MM.1S (cell line): ENCODE data around the gene CTNNA3.

Experiments used
- DNase-seq: peaks from one replicate; pipeline ENCODE4 v3.0.0-alpha.2; 2015
- H2AFZ ChIP-seq: fragments of 300-600 bp; sonication (generic); 2 replicates; pipeline ENCODE4 v1.6.0; 2016; ENCODE audit warnings: antibody characterized with exemption, low read length
- H3F3A ChIP-seq: fragments of 300-600 bp; sonication (generic); 2 replicates; pipeline ENCODE4 v1.6.1; 2016; ENCODE audit warnings: mild to moderate bottlenecking, antibody characterized with exemption, low read length, moderate library complexity, mixed read lengths; ENCODE audit not compliant: insufficient read depth
- H3K27ac ChIP-seq: fragments of 300-600 bp; sonication (generic); 2 replicates; pipeline ENCODE4 v1.5.1; 2016; ENCODE audit warnings: mild to moderate bottlenecking, low read length
- H3K27me3 ChIP-seq: fragments of 300-600 bp; sonication (generic); replicated peaks from 2 replicates; pipeline ENCODE4 v1.6.0; 2016; ENCODE audit warnings: low read length; ENCODE audit not compliant: insufficient read depth
- H3K36me3 ChIP-seq: fragments of 300-600 bp; sonication (generic); replicated peaks from 2 replicates; pipeline ENCODE4 v1.6.1; 2016; ENCODE audit warnings: mild to moderate bottlenecking, low read length, mixed read lengths; ENCODE audit not compliant: insufficient read depth
- H3K4me1 ChIP-seq: fragments of 300-600 bp; sonication (generic); 2 replicates; pipeline ENCODE4 v1.6.1; 2016; ENCODE audit warnings: low read length, mixed read lengths
- H3K4me2 ChIP-seq: fragments of 300-600 bp; sonication (generic); 2 replicates; pipeline ENCODE4 v1.6.0; 2016; ENCODE audit warnings: low read depth, low read length
- H3K4me3 ChIP-seq: fragments of 300-600 bp; sonication (generic); 2 replicates; pipeline ENCODE4 v1.5.1; 2016; ENCODE audit warnings: low read length, mixed read lengths
- H3K79me2 ChIP-seq: fragments of 300-600 bp; sonication (generic); 2 replicates; pipeline ENCODE4 v1.6.1; 2016; ENCODE audit warnings: mixed run types, low read length, mixed read lengths
- H3K9ac ChIP-seq: fragments of 300-600 bp; sonication (generic); 2 replicates; pipeline ENCODE4 v1.6.1; 2016; ENCODE audit warnings: low read length, mixed read lengths
- H3K9me2 ChIP-seq: fragments of 300-600 bp; sonication (generic); replicated peaks from 2 replicates; pipeline ENCODE4 v1.6.1; 2016; ENCODE audit warnings: mild to moderate bottlenecking, low read length, mixed read lengths; ENCODE audit not compliant: insufficient read depth
- H3K9me3 ChIP-seq: fragments of 300-600 bp; sonication (generic); replicated peaks from 2 replicates; pipeline ENCODE4 v1.6.1; 2016; ENCODE audit warnings: mild to moderate bottlenecking, low read length, mixed read lengths; ENCODE audit not compliant: insufficient read depth
- H4K20me1 ChIP-seq: fragments of 300-600 bp; sonication (generic); 2 replicates; pipeline ENCODE4 v1.6.1; 2016; ENCODE audit warnings: mild to moderate bottlenecking, low read length, moderate library complexity, mixed read lengths; ENCODE audit not compliant: insufficient read depth
- CTCF ChIP-seq: fragments of 300-600 bp; sonication (generic); IDR thresholded peaks from 2 replicates; pipeline ENCODE4 v1.5.1; 2016; ENCODE audit warnings: antibody characterized with exemption, low read length, mixed read lengths
- EZH2 ChIP-seq: fragments of 300-600 bp; sonication (generic); optimal IDR thresholded peaks from 2 replicates; pipeline ENCODE3; 2017; ENCODE audit warnings: low read depth, mild to moderate bottlenecking, antibody characterized with exemption, low read length, mixed read lengths
- EZH2phosphoT487 ChIP-seq: fragments of 300-600 bp; sonication (generic); IDR thresholded peaks from 2 replicates; pipeline ENCODE4 v1.6.1; 2018; ENCODE audit warnings: antibody characterized with exemption, low read length

The CTNNA3 gene

DNA sequence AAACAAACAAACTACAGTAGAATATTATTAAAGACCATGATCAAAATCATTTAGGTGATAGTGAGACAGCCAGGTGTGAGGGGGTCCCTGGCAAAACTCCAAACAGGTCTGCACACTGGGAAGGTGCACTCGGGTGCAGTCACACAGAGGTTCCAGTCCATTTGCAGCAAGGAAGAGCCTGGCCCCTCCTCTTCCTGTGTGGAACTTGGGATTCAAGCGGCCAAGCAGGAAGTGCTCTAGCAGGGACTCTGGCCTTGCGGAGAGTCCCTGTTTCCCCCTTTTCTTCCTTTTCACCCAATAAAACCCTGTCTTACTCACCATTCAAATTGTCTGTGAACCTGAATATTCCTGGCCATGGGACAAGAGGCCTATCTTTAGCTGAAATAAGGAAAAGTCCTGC, 588.3 kb downstream of the CTNNA3 start:
- TF ChIP-seq EZH2phosphoT487 (no peak), EZH2 (no peak), CTCF (no peak)
- Histone ChIP-seq H3K9me3 (no peaks in the 10 kb centered on the region), H2AFZ (no peak overlapping the region)

DNA sequence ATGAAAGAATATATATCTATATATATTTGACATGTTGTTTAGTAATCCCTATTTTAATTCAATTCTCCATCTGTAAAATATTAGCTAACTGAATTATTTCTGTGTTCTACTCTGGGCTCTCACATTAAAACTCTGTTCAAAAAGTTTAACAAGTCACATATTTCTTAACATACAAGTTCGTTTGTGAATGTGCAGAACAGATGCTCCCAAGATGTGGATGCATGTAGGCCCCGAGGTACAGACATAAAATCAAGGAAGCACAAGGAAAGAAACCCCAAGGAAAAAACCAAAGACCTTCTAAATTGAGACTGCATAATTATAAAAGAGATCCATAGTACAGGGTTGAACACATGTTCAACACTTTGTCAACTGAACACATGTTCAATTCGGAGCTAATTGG, 595.0 kb downstream of the CTNNA3 start:
- no peaks in the 10 kb centered on the region for H4K20me1 ChIP-seq
- no peaks in the 10 kb centered on the region for H3K27me3 ChIP-seq
- H3K36me3 ChIP-seq, result no peaks in the 10 kb centered on the region
- H2AFZ ChIP-seq, result no peak overlapping the region
- no peaks in the 10 kb centered on the region for H3K79me2 ChIP-seq
- no peaks in the 10 kb centered on the region for H3K9me3 ChIP-seq
- no peak for DNase-seq
- no peak overlapping the region for H3K27ac ChIP-seq
- H3K4me2 ChIP-seq, result no peak overlapping the region
- H3K9me2 ChIP-seq, result no peaks in the 10 kb centered on the region
- no peaks in the 10 kb centered on the region for H3F3A ChIP-seq
- no peak overlapping the region for H3K9ac ChIP-seq
- no peaks in the 10 kb centered on the region for H3K4me1 ChIP-seq
- no peak overlapping the region for H3K4me3 ChIP-seq
- no peak for TF ChIP-seq EZH2
- TF ChIP-seq CTCF, result no peak
- TF ChIP-seq EZH2phosphoT487, result no peak

More for the DNA sequence above, 588.3 kb downstream of the CTNNA3 start:
- H3K4me1 ChIP-seq, result no peaks in the 10 kb centered on the region
- no peaks in the 10 kb centered on the region for H3K27me3 ChIP-seq
- no peak overlapping the region for H3K4me2 ChIP-seq
- no peak overlapping the region for H3K4me3 ChIP-seq
- H3K9ac ChIP-seq, result no peak overlapping the region
- no peaks in the 10 kb centered on the region for H3K36me3 ChIP-seq
- H3K27ac ChIP-seq, result no peak overlapping the region
- DNase-seq, result no peak
- H3K9me2 ChIP-seq, result no peaks in the 10 kb centered on the region
- no peaks in the 10 kb centered on the region for H3K79me2 ChIP-seq
- H3F3A ChIP-seq, result no peaks in the 10 kb centered on the region
- no peaks in the 10 kb centered on the region for H4K20me1 ChIP-seq

DNA sequence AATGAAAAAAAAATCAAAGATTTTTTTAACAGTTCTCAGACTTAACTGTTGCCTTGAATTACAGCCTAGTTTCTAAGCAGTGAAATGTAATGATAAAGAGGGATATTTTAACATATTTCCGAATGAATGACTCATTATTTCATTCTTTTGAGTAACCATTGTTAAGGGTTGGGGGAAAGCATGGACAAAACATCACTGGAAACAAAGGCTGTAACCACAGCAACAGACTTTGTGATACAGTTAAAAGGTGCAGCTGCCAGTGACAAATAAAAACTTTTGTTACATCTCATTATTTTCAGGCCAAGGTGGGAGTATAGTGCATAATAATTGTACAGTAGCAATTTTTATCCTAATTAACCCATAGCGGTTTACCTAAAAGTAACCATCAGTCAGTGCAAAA, 597.5 kb downstream of the CTNNA3 start:
- no peaks in the 10 kb centered on the region for H3K4me1 ChIP-seq
- no peak for TF ChIP-seq CTCF
- no peak for TF ChIP-seq EZH2
- TF ChIP-seq EZH2phosphoT487, result no peak
- H4K20me1 ChIP-seq, result no peaks in the 10 kb centered on the region
- no peak overlapping the region for H2AFZ ChIP-seq
- no peaks in the 10 kb centered on the region for H3K36me3 ChIP-seq
- H3K9ac ChIP-seq, result no peak overlapping the region
- DNase-seq, result no peak
- H3K27ac ChIP-seq, result no peak overlapping the region
- no peak overlapping the region for H3K4me3 ChIP-seq
- H3F3A ChIP-seq, result no peaks in the 10 kb centered on the region
- H3K4me2 ChIP-seq, result no peak overlapping the region
- H3K9me2 ChIP-seq, result no peaks in the 10 kb centered on the region
- H3K9me3 ChIP-seq, result no peaks in the 10 kb centered on the region
- H3K79me2 ChIP-seq, result no peaks in the 10 kb centered on the region
- no peaks in the 10 kb centered on the region for H3K27me3 ChIP-seq
